ENCODE measurements around the gene AZIN2. TPM values are rescaled to one million over a fixed set of nuclear protein-coding genes. Genes with fewer than 3 reads are reported as not detected.
"Not testable (repeated sequence)": the region's sequence is repeated elsewhere in the genome, so short reads cannot be mapped to it uniquely, and the experiment has no call there.

The AZIN2 gene
- total RNA-seq, 1 donor from 2014 or later, result 12.4 TPM

DNA sequence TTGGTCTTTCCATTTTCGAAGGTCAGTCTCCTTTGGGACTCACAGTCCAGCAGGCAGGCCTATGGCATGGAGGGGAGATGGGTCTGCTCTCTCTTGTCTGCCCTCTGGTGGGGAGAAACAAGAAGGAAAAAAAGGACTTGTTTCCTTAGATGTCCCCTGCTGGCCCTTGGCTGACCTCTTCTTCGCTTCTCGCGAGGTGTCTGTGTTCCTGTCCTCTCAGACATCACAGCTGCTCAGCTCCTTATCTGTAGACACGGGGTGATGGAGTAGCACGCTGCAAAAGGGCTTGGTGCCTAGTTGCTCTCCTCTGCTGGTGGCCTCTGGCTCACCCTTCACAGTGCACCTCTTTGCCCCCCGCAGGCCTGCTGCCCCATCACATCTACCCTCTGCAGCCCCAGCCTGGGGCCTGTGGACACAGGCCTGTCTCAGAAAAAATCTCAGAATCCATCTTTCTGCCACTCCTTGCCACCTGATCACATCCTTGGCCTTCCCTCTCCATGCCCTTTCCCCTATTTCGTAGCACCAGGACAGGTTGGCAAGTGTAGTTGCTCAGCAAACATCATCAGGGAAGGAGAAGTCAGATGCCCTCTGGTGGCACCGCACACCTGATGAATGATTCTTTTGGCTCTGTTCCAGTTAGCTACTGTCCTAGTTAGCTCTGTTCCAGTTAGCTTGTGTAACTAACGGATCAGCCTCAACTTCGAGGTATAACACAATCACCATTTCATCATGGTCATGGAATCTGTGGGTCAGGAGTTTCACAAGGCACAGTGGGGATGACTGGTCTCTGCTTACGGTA lies 25.5 kb upstream of the AZIN2 start:
- DNase-seq (ENCODE audit: low spot score), result peak; percentile 67
- ATAC-seq, result peak; percentile 86
- intact Hi-C loops (cut with DNase I), result no loop called here

- intact Hi-C loops (cut with DNase I), result no loop called here
- DNase-seq (ENCODE audit: low spot score) (no peak), ATAC-seq (no peak)
Observed at GRCh38 chr1:33056426-33056825, 24.5 kb upstream of the AZIN2 start.

- DNase-seq (ENCODE audit: low spot score), result no peak
- intact Hi-C loops (cut with DNase I), result no loop called here
- no peak for ATAC-seq
Observed at GRCh38 chr1:33057095-33057494, 23.9 kb upstream of the AZIN2 start.

DNA sequence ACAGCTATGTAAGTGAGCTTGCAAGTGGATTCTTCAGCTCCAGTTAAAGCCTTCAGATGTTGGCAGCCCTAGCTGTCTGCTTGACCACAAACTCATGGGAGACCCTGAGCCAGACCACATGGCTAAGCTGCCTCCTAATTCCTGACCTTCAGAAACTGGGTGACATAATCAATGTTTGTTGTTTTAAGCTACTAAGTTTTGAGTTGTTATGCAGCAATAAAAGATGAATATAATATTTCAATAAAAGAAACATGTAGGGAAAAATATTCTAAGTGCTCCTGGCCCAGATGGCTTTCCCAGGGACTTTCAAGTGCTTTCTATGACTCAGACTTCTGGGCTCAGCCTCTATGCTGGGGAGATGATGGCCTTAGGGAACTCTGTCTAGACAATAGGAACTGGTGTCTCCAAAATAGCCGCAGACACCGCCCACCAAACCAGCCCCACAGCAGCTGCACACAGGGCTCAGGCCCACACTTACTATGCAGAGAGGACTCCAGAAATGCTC lies 20.3 kb upstream of the AZIN2 start:
- ATAC-seq, result peak; percentile 96
- intact Hi-C loops (cut with DNase I), result no loop called here

GRCh38 chr1:33061834-33062233 lies 19.1 kb upstream of the AZIN2 start:
- no peak for DNase-seq (ENCODE audit: low spot score)
- no peak for ATAC-seq
- intact Hi-C loops (cut with DNase I), result no loop called here

More for the DNA sequence above, 20.3 kb upstream of the AZIN2 start:
- peak; percentile 82 for DNase-seq (ENCODE audit: low spot score)

- intact Hi-C loops (cut with DNase I); ATAC-seq; DNase-seq (ENCODE audit: low spot score): not testable (repeated sequence)
Observed at GRCh38 chr1:33064284-33064683, 16.7 kb upstream of the AZIN2 start.

- ATAC-seq (no peak), DNase-seq (ENCODE audit: low spot score) (no peak)
- intact Hi-C loops (cut with DNase I), result no loop called here
Observed at GRCh38 chr1:33065301-33065700, 15.7 kb upstream of the AZIN2 start.

DNA sequence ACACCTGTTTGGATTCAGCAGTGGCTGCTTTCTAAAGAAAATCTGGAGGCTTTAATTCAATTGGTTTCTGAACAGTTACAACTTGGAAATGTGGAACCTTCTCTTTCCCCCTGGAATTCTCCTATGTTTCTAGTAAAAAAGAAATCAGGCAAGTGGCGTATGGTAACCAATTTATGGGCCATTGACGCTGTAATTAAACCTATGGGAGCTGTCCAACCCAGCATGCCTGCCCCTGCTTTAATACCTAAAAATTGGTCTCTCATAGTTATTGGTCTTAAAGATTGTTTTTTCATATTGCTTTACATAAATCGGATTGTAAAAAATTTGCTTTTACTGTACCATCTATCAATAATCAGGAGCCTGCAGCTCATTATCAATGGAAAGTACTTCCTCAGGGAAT lies 14.5 kb upstream of the AZIN2 start:
- DNase-seq (ENCODE audit: low spot score); intact Hi-C loops (cut with DNase I); ATAC-seq: not testable (repeated sequence)

DNA sequence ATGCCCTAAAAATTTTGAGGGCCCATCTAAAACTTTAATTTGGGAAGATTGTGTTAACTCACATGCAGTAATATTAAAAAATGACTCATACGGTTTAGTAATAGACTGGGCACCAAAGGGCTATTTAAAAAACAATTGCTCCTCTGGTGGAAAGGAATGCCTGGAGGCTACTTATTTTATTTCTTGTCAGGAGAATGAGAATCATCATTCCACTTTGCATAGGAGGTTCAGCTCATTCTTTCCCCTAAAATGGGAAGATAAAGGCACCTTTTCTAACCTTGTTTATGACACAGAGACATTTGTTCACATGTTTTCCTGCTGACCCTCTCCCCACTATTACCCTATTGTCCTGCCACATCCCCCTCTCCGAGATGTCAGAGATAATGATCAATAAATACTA lies 12.8 kb upstream of the AZIN2 start:
- DNase-seq (ENCODE audit: low spot score); ATAC-seq; intact Hi-C loops (cut with DNase I): not testable (repeated sequence)

DNA sequence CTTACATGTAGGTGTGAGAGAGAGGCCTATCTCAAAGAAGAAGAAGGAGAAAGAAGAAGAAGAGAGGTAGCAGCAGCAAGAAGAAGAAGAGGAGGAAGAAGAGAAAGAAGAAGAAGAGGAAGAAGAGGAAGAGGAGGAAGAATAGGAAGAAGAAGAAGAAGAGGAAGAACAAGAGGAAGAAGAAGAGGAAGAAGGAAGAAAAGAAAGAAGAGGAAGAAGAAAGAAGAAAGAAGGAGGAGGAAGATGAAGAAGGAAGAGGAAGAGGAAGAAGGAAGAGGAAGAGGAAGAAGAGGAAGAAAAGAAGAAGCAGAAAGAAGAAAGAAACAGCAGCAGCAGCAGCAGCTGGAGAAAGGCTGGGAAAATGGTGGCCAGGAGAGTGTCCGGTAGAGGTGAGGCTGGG lies 10.3 kb upstream of the AZIN2 start:
- ATAC-seq, result no peak
- intact Hi-C loops (cut with DNase I), result no loop called here
- DNase-seq (ENCODE audit: low spot score), result no peak

DNA sequence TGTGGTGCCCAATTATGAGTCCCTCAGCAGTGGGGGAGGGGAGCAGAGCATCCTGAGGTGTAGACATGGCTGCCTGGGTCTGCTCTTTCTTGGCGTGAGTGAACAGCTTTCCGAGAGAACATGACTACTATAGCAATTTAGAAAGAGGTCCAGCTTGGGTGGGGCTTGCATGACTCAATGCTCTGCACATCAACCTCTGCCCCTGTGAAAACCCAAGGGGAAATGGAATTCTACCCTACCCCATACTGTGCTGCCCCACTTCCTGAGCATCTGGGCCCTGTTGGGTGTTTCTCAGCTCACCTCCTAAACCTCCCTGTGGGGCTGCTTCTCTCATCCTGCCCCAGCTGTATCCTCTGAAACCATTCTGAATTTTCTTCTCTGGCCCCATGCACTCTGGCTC lies 8.2 kb upstream of the AZIN2 start:
- ATAC-seq (peak; percentile 79), DNase-seq (ENCODE audit: low spot score) (no peak)
- intact Hi-C loops (cut with DNase I), result no loop called here

- peak; percentile 86 for ATAC-seq
- DNase-seq (ENCODE audit: low spot score), result no peak
- intact Hi-C loops (cut with DNase I), result no loop called here
Observed at GRCh38 chr1:33074193-33074945, 6.6 kb upstream of the AZIN2 start.

GRCh38 chr1:33078030-33078591 lies 2.8 kb upstream of the AZIN2 start:
- DNase-seq (ENCODE audit: low spot score), result no peak
- intact Hi-C loops (cut with DNase I), result no loop called here
- no peak for ATAC-seq

GRCh38 chr1:33080373-33080772 lies 580 bp upstream of the AZIN2 start:
- intact Hi-C loops (cut with DNase I), result no loop called here
- ATAC-seq (no peak), DNase-seq (ENCODE audit: low spot score) (no peak)

DNA sequence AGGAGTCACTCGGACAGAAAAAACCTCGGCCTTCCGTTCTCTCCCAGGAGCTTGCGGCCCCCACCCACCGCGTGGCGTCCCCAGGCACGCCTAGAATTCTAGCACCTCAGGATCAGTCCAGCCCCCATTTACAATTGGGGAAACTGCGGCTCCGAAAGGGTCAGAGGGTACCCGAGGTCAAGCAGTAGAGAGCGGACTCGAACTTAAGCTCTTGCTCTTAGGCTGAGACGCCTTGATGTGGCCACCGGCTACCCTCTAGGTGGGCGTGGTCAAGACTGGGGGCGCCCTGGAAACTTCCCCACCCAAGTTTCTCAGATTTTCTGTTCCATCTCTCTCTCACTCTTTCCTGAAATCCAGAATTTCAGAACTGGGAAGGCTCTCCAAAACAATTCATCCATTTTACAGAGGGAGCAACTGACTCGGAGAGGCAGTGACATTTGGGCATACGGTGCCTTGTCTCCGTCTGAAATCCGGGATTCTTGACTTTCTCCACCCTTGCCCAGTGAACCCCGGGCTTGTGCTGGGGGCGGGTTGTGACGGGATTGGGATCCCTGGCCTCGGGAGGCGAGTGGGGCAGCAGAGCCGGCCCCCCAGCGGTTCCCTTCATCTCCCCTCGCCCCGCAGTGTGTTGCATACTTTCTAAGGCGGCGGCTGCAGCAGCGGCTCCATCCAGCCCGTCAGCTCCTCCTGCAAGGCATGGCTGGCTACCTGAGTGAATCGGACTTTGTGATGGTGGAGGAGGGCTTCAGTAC lies 777 bp downstream of the AZIN2 start:
- DNase-seq (ENCODE audit: low spot score), result no peak
- peak; percentile 16 for ATAC-seq
- intact Hi-C loops (cut with DNase I), result no loop called here

- DNase-seq (ENCODE audit: low spot score) (no peak), ATAC-seq (no peak)
- intact Hi-C loops (cut with DNase I), result no loop called here
Observed at GRCh38 chr1:33082575-33083108, 1.7 kb downstream of the AZIN2 start.

DNA sequence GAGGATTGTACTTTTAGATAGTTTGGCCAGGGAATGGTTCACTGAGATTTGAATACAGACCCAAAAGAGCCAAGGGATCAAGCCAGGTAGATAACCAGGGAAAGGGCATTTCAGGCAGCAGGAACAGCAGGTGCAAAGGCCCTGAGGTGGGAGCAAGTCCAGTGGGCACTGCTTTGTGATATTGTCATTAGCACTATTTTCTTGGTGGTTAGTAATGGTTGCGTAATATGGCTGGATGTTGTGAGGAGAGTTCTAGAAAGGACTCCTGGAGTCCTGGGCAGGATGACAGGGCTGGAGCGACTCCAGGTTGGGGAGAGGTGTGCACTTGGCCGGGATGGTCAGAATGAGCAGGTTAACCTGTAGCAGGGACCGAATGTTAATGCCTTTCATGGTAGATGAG lies 4.4 kb downstream of the AZIN2 start:
- DNase-seq (ENCODE audit: low spot score) (no peak), ATAC-seq (no peak)
- intact Hi-C loops (cut with DNase I), result no loop called here

DNA sequence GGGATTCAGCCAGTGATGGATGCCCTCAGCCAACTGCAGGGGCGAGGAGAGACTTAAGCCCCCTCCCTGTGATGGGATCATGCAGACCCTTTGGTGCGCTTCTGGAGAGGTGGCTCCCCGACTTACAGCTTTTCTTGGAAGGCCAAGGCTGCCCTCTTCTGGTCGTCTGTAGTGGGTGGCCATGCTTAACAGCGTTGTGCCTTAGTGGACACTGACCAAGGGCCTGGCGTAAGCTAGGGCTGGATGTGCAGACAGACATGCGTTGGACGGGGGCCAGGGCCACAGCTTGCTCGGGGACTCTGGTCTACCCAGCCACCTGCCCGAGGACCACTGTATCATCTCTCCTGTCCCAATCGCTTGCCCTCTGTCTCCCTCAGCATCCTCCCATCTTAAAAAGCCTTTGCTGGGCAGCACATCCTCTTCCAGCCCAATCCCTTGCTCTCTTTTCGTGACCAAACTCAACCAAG lies 5.5 kb downstream of the AZIN2 start:
- intact Hi-C loops (cut with DNase I), result no loop called here
- peak; percentile 89 for DNase-seq (ENCODE audit: low spot score)

GRCh38 chr1:33087677-33088076 lies 6.7 kb downstream of the AZIN2 start:
- intact Hi-C loops (cut with DNase I), result no loop called here
- ATAC-seq (no peak), DNase-seq (ENCODE audit: low spot score) (no peak)

More for the DNA sequence above, 5.5 kb downstream of the AZIN2 start:
- ATAC-seq, result peak; percentile 87
